Ovary (tissue), 9 donors: ENCODE results near the gene CREG2. TPM values are rescaled to one million over a fixed set of nuclear protein-coding genes. Genes with fewer than 3 reads are reported as not detected.

Experiments
- DNase-seq, 5 donors: peaks; one replicate each; pipeline ENCODE4 v3.0.0-alpha.2; 2019 to 2020
- H3K27ac ChIP-seq, 2 donors: fragments of 200-600 bp; one replicate each; pipeline versions ENCODE4 v1.5.1 to v1.8.0; 2019 to 2022
- H3K27me3 ChIP-seq: fragments of 200-600 bp; one replicate; pipeline ENCODE4 v1.8.0; 2022
- H3K36me3 ChIP-seq: fragments of 200-600 bp; sonication (generic); one replicate; pipeline ENCODE4 v1.5.1; 2019
- H3K4me1 ChIP-seq: one replicate; pipeline ENCODE4 v1.8.1; 2013; ENCODE audit warnings: mild to moderate bottlenecking, moderate library complexity; ENCODE audit not compliant: insufficient read depth
- H3K4me3 ChIP-seq: fragments of 200-600 bp; sonication (generic); one replicate; pipeline ENCODE4 v1.5.1; 2017
- H3K9me3 ChIP-seq, 2 donors: fragments of 200-600 bp in 1 of 2; sonication (generic) in 1 of 2; one replicate each; pipeline versions ENCODE4 v1.5.1 to v1.8.1; 2013 to 2019; ENCODE audit warnings: mild to moderate bottlenecking in 1 of 2, moderate library complexity in 1 of 2
- EP300 ChIP-seq: sonication (generic); formaldehyde crosslinking; IDR thresholded peaks from one replicate; pipeline ENCODE4 v1.6.1; 2017; ENCODE audit warnings: antibody characterized with exemption
- POLR2A ChIP-seq: fragments of 450-650 bp; IDR thresholded peaks from one replicate; pipeline ENCODE4 v1.6.1; 2017; ENCODE audit warnings: antibody characterized with exemption, mild to moderate bottlenecking, moderate library complexity
- WGBS, 3 donors: extraction: QIAGEN DNeasy Blood & Tissue Kit in 1 of 3; methylation state at CpG; one replicate each; pipeline versions ENCODE4 v1.1.5 to v1.1.7; 2013 to 2017; 5-methylcytosine and 5-hydroxymethylcytosine counted together
- intact Hi-C, 4 donors: fragments of 100-400 bp; cut with DNase I; formaldehyde crosslinking; loops; one replicate each; pipeline versions ENCODE4 v1.11.0 to v1.15.1; 2022 to 2023
- polyA plus RNA-seq, 2 donors: library from polyadenylated mRNA; stranded (reverse); fragments of 200-250 nt in 1 of 2; fragments of 350-450 nt in 1 of 2; fragmentation: Illumina TruSeq in 1 of 2; extraction: RNeasy Lipid Tissue Mini Kit (QIAGEN cat#74804) in 1 of 2; gene quantifications; one replicate each; pipeline ENCODE4 v1.2.3, GENCODE V29; 2013 to 2014
- total RNA-seq, 7 donors: library from RNA; depleted of rRNA in 2 of 7; stranded (reverse); fragments of >200 nt in 2 of 7; fragmentation: NEBNext Ultra II Directional in 3 of 7; extraction: Animal tissue kit (Norgen Biotek cat#: 25700) in 3 of 7; gene quantifications; one replicate each; pipeline versions ENCODE4 v1.1.0 to v1.2.4, GENCODE V29; 2016 to 2023
- TF ChIP-seq, protein P1 (sequence below), 3 donors: fragments of 450-650 bp in 2 of 3; fragments of 200-600 bp in 1 of 3; IDR thresholded peaks; one replicate each; pipeline versions ENCODE4 v1.5.1 to v1.8.0; 2016 to 2022; ENCODE audit warnings: antibody characterized with exemption in 3 of 3, mild to moderate bottlenecking in 1 of 3
- donor health status: DM: no; HTN: no; CAD: no; lungs with moderate emphysema.
- donor health status: DM: no; HTN: no; CAD: no.
- donor health status: Bipolar disorder and iron deficiency.
- donor health status: DM: yes; HTN: yes; CAD: no.
- donor health status: DM: no; HTN: no; CAD: no.
- donor health status: DM: yes; HTN: yes; CAD: no.

The CREG2 gene
- total and polyA plus RNA-seq, 9 donors: 0.04 to 0.57 (median 0.19) TPM; not detected in 1

GRCh38 chr2:101399021-101399799 is 11.9 kb upstream of the CREG2 start:
- 78 to 86% (median 83%) methylated on average over 11 of the region's 11 CpGs for WGBS, 3 donors
- Histone ChIP-seq H3K36me3 (no peaks in the 10 kb centered on the region), H3K4me1 (no peaks in the 10 kb centered on the region), H3K27me3 (no peaks in the 10 kb centered on the region), H3K27ac (no peak overlapping the region), H3K9me3 (no peaks in the 10 kb centered on the region), H3K4me3 (no peak overlapping the region)
- TF ChIP-seq, protein P1, sequence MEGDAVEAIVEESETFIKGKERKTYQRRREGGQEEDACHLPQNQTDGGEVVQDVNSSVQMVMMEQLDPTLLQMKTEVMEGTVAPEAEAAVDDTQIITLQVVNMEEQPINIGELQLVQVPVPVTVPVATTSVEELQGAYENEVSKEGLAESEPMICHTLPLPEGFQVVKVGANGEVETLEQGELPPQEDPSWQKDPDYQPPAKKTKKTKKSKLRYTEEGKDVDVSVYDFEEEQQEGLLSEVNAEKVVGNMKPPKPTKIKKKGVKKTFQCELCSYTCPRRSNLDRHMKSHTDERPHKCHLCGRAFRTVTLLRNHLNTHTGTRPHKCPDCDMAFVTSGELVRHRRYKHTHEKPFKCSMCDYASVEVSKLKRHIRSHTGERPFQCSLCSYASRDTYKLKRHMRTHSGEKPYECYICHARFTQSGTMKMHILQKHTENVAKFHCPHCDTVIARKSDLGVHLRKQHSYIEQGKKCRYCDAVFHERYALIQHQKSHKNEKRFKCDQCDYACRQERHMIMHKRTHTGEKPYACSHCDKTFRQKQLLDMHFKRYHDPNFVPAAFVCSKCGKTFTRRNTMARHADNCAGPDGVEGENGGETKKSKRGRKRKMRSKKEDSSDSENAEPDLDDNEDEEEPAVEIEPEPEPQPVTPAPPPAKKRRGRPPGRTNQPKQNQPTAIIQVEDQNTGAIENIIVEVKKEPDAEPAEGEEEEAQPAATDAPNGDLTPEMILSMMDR (IDR thresholded peaks at IDR 0.05): no peak
- no peak for TF ChIP-seq POLR2A
- no peak for TF ChIP-seq EP300
- intact Hi-C loops: no loop called here
- no peak for DNase-seq

- TF ChIP-seq EP300 (no peak), POLR2A (no peak)
- TF ChIP-seq, protein P1 (IDR thresholded peaks at IDR 0.05): no peak
- Histone ChIP-seq H3K27me3 (no peaks in the 10 kb centered on the region), H3K27ac (no peak overlapping the region), H3K9me3 (no peaks in the 10 kb centered on the region), H3K36me3 (no peaks in the 10 kb centered on the region), H3K4me3 (no peak overlapping the region), H3K4me1 (no peaks in the 10 kb centered on the region)
- WGBS, 3 donors: 76 to 80% (median 80%) methylated on average over 10 of the region's 10 CpGs
- intact Hi-C loops: no loop called here
- no peak for DNase-seq
Measured at GRCh38 chr2:101398116-101398821, 11.0 kb upstream of the CREG2 start.

- 59 to 64% (median 63%) methylated on average over 2 of the region's 2 CpGs for WGBS, 3 donors
- Histone ChIP-seq H3K9me3 (no peaks in the 10 kb centered on the region), H3K4me1 (no peaks in the 10 kb centered on the region), H3K27me3 (no peaks in the 10 kb centered on the region), H3K36me3 (no peaks in the 10 kb centered on the region), H3K27ac (no peak overlapping the region), H3K4me3 (no peak overlapping the region)
- no peak for DNase-seq
- no peak for TF ChIP-seq EP300
- TF ChIP-seq, protein P1 (IDR thresholded peaks at IDR 0.05): no peak
- TF ChIP-seq POLR2A: no peak
- intact Hi-C loops: no loop called here
Measured at GRCh38 chr2:101396316-101396717, 9.0 kb upstream of the CREG2 start.

GRCh38 chr2:101395545-101396315 is 8.4 kb upstream of the CREG2 start:
- DNase-seq: no peak
- intact Hi-C loops: no loop called here
- TF ChIP-seq POLR2A (no peak), EP300 (no peak)
- TF ChIP-seq, protein P1 (IDR thresholded peaks at IDR 0.05): no peak
- H3K27ac ChIP-seq: no peak overlapping the region
- H3K4me1 ChIP-seq: no peaks in the 10 kb centered on the region
- no peaks in the 10 kb centered on the region for H3K27me3 ChIP-seq
- H3K4me3 ChIP-seq: no peak overlapping the region
- WGBS, 3 donors: 85 to 90% (median 87%) methylated on average over 6 of the region's 6 CpGs
- no peaks in the 10 kb centered on the region for H3K9me3 ChIP-seq
- no peaks in the 10 kb centered on the region for H3K36me3 ChIP-seq
